Ishikawa (cell line): ENCODE results near the gene PANX2.
A peak's percentile ranks its signal among the peaks of the same experiment; 100 is the strongest.

ENCODE experiments used
- CEBPB ChIP-seq: IDR thresholded peaks from 2 replicates; pipeline ENCODE4 v1.6.1; 2012
- CREB1 ChIP-seq: IDR thresholded peaks from 2 replicates; pipeline ENCODE4 v1.6.1; 2012; ENCODE audit warnings: low read depth
- EGR1 ChIP-seq: IDR thresholded peaks from 2 replicates; pipeline ENCODE4 v1.6.1; 2012
- EP300 ChIP-seq: IDR thresholded peaks from 2 replicates; pipeline ENCODE4 v1.6.1; 2012; ENCODE audit warnings: borderline replicate concordance
- FOXM1 ChIP-seq: IDR thresholded peaks from 2 replicates; pipeline ENCODE4 v1.6.1; 2012; ENCODE audit warnings: low read depth, borderline replicate concordance
- MAX ChIP-seq: IDR thresholded peaks from 2 replicates; pipeline ENCODE4 v1.6.1; 2012
- NFIC ChIP-seq: IDR thresholded peaks from 2 replicates; pipeline ENCODE4 v1.6.1; 2012
- RAD21 ChIP-seq: IDR thresholded peaks from 2 replicates; pipeline ENCODE4 v1.6.1; 2012; ENCODE audit warnings: low read depth
- TAF1 ChIP-seq: IDR thresholded peaks from 2 replicates; pipeline ENCODE4 v1.6.1; 2012; ENCODE audit warnings: low read depth, mild to moderate bottlenecking
- TCF12 ChIP-seq: IDR thresholded peaks from 2 replicates; pipeline ENCODE4 v1.6.1; 2012; ENCODE audit warnings: low read depth
- TEAD4 ChIP-seq: IDR thresholded peaks from 2 replicates; pipeline ENCODE4 v1.6.1; 2012
- USF1 ChIP-seq: IDR thresholded peaks from 2 replicates; pipeline ENCODE4 v1.6.1; 2012
- YY1 ChIP-seq: IDR thresholded peaks from 2 replicates; pipeline ENCODE4 v1.6.1; 2012; ENCODE audit warnings: low read depth
- ZBTB7A ChIP-seq: IDR thresholded peaks from 2 replicates; pipeline ENCODE4 v1.6.1; 2012; ENCODE audit warnings: low read depth
- TF ChIP-seq, protein P1 (sequence below): IDR thresholded peaks from 2 replicates; pipeline ENCODE4 v1.6.1; 2012; ENCODE audit warnings: low read depth, mild to moderate bottlenecking

The PANX2 gene

DNA sequence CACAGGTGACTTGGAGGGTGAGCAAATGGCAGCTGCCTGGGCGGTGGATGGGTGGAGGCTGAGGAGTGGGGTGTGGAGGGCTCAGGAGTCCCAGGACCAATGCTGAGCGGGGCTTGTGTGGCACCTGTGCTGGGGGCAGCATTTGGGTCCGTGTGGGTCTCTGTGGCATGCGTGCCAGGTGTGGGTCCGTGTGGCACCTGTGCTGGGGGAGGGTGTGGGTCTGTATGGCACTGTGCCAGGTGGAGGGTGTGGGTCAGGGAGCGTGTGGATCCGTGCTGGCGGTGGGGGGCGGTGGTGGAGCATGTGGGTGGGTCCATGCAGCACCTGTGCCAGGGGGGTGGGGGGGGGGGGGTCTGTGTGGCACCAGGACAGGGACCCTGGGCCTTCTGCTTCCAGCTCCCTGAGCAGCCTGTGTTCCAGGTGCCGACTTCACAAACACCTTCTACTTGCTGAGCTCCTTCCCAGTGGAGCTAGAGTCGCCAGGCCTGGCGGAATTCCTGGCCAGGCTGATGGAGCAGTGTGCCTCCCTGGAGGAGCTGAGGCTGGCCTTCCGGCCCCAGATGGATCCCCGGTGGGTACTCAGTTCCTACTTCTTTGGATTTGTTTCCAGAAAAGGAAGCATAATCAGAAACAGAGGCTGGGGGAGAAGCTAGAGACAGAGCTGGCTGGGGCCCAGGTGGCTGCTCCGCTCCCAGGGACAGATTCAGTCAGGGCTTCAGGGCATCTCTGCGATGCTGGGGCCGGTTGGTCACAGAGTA, 44.9 kb downstream of the PANX2 start:
- TF ChIP-seq ZBTB7A (no peak), EGR1 (no peak), TCF12 (no peak), EP300 (no peak), CREB1 (no peak), RAD21 (no peak), USF1 (no peak), NFIC (no peak), FOXM1 (no peak), MAX (no peak), TEAD4 (no peak), TAF1 (no peak), CEBPB (no peak), YY1 (no peak)
- TF ChIP-seq, protein P1, sequence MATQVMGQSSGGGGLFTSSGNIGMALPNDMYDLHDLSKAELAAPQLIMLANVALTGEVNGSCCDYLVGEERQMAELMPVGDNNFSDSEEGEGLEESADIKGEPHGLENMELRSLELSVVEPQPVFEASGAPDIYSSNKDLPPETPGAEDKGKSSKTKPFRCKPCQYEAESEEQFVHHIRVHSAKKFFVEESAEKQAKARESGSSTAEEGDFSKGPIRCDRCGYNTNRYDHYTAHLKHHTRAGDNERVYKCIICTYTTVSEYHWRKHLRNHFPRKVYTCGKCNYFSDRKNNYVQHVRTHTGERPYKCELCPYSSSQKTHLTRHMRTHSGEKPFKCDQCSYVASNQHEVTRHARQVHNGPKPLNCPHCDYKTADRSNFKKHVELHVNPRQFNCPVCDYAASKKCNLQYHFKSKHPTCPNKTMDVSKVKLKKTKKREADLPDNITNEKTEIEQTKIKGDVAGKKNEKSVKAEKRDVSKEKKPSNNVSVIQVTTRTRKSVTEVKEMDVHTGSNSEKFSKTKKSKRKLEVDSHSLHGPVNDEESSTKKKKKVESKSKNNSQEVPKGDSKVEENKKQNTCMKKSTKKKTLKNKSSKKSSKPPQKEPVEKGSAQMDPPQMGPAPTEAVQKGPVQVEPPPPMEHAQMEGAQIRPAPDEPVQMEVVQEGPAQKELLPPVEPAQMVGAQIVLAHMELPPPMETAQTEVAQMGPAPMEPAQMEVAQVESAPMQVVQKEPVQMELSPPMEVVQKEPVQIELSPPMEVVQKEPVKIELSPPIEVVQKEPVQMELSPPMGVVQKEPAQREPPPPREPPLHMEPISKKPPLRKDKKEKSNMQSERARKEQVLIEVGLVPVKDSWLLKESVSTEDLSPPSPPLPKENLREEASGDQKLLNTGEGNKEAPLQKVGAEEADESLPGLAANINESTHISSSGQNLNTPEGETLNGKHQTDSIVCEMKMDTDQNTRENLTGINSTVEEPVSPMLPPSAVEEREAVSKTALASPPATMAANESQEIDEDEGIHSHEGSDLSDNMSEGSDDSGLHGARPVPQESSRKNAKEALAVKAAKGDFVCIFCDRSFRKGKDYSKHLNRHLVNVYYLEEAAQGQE: no peak

DNA sequence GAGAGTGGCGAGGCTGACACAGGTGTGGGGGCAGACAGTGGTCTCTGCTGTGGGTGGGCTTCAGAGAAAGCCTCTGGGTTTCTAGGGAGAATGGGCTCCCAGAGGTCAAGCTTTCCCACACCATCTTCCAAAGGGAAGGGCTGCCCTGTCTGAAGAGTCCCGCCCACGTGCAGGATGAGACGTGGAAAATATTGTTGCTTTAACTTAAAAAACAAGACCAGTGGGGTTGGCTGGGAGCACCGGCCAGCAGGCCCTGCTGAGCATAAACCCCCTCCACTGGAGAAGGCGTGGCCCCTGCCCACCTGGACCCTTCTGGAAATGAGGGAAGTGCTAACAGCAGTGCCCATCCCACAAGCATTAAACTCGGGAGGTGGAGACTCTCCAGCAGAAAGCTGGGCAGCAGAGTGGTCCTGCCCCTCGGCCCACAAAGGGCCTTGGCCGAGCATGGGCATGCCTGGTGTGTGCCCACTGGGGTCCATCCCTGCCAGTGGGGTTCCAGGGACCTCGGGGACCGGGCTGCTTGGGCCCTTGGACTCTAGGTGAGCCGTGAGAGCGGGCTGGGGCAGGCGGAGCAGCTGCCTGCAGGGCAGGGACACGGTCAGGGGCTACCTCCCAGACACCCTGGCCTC, 45.6 kb downstream of the PANX2 start:
- TF ChIP-seq MAX: no peak
- TF ChIP-seq RAD21: no peak
- TF ChIP-seq NFIC: no peak

DNA sequence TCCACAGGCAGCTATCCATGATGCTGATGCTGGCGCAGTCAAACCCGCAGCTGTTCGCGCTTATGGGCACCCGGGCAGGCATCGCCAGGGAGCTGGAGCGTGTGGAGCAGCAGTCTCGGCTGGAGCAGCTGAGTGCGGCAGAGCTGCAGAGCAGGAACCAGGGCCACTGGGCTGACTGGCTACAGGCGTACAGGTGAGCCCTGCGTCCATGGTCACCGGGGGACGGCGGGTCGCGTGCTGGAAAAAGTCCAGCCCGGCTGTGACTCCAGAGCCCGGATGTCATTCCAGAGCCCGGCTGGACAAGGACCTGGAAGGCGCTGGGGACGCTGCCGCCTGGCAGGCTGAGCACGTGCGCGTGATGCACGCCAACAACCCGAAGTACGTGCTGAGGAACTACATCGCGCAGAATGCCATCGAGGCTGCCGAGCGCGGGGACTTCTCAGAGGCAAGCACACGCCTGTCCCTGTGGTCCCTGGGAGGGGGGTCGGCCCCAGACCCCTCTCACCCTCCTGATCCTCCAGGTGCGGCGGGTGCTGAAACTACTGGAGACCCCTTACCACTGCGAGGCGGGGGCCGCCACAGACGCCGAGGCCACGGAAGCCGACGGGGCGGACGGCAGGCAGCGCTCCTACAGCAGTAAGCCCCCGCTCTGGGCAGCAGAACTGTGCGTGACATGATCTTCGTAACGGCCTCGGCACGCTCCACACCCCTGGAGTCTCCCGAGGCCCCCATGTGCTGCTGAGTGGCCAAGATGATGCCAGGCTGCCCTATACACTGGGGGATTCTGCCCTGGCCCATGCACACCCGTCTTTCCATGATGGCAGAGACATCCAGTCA, 46.4 kb downstream of the PANX2 start:
- TF ChIP-seq RAD21: no peak
- no peak for TF ChIP-seq TAF1
- no peak for TF ChIP-seq ZBTB7A
- no peak for TF ChIP-seq CEBPB
- TF ChIP-seq MAX: no peak
- TF ChIP-seq EGR1: no peak
- TF ChIP-seq TCF12: no peak
- TF ChIP-seq TEAD4: no peak
- TF ChIP-seq USF1: no peak
- no peak for TF ChIP-seq EP300
- TF ChIP-seq CREB1: no peak
- no peak for TF ChIP-seq FOXM1
- no peak for TF ChIP-seq NFIC
- TF ChIP-seq YY1: no peak

DNA sequence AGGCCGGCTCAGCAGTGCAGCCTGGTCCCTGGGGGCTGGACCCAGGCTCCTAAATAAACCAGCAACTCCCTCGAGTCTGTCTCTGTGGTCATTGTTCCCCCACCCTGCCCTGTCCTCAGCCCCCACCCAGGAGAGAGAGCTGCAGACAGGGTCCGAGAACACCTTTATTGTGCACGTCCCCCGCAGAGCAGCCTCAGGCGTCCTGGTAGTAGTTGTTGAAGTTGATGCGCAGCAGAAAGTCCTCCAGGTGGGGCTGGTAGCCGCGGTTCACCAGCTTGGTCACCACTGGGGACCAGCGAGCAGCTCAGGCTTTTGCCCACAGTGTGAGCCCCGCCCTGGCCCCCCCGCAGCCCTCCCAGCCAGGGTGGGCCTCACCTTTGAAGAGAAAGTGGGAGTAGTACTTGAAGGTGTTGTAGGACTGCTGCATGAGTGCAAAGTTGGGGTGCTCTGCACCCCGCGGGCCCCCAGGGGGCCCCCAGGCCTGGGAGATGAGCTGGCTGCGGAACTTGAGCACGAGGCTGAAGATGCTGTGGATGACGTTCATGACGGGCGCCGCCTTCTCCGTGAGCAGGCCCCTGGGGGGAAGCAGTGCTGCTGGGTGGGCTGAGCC, 47.1 kb downstream of the PANX2 start:
- TF ChIP-seq CREB1 (no peak), YY1 (no peak), TCF12 (no peak), TEAD4 (no peak), EGR1 (no peak), USF1 (no peak), EP300 (no peak), TAF1 (no peak), RAD21 (no peak), MAX (no peak), FOXM1 (no peak), ZBTB7A (no peak)

DNA sequence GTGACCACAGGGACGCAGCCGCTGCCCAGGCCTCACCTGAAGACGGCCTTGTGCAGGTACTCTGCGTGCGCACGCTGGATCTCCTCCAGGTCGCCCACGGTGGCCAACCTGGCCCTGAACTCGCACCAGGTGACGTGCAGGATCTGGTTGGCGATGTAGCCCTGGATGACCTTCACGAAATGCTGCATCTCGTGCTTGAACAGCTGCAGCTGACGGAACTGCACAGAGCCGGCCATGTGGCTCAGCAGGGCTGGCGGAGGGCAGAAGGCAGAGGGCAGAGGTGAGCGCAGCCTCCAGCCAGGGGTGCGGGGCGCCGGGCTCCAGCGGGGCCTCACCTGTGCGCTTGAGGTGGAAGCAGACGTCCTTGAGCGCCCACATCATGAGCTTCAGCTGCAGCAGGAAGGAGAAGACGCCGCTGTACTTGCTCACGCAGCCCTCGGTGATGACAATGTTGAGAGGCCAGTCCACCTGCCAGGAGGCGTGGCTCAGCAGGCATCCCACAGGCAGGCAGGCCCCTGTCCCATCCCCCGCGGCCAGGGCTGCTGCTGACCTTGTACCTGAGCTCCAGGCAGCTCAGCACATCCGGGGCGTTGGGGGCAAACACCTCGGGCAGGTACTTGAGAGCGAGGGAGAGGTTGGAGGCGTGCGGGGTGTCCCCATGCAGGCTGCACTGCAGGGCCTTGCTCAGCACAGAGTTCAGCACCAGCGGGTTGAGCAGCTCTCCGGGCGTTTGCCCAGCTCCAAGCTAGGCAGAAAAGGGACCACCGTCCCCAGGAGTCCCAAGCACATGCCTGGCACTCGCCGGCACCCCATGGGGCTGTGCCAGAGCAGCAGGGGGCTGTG, 47.8 kb downstream of the PANX2 start:
- TF ChIP-seq YY1 (no peak), NFIC (peak; percentile 56; the same call in 1 of the 2 replicates), FOXM1 (no peak), TCF12 (0 out of 2 replicates have a peak, but pooled peaks have one; percentile 16), MAX (0 out of 2 replicates have a peak, but pooled peaks have one; percentile 24)
